ENCODE measurements around the gene POU2AF1.
A peak's percentile ranks its signal among the peaks of the same experiment; 100 is the strongest.
"Not testable (repeated sequence)": the region's sequence is repeated elsewhere in the genome, so short reads cannot be mapped to it uniquely, and the experiment has no call there.

Gene POU2AF1

DNA sequence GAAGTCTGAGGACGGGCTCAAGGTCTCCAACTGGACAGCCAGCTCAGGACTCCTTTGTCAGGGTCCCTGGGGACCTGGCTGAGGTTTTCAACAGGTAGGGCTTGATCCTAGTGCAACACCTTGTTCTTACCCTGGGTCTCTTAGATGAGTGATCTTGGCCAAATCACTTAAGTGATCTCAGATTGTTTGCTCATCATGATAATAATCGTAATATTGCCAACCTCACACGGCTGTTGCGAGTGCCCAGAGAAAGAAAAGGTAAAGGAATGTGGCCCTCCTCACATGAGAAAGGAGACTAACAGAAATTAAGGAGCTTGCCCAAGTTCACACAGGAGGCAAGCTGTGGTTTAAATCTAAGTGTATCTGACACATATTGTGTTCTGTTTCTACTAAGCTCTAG, 52.3 kb downstream of the POU2AF1 start:
- DNase-seq (ENCODE audit: insufficient read length, low spot score) (no peak), FAIRE-seq (peak; percentile 9)

DNA sequence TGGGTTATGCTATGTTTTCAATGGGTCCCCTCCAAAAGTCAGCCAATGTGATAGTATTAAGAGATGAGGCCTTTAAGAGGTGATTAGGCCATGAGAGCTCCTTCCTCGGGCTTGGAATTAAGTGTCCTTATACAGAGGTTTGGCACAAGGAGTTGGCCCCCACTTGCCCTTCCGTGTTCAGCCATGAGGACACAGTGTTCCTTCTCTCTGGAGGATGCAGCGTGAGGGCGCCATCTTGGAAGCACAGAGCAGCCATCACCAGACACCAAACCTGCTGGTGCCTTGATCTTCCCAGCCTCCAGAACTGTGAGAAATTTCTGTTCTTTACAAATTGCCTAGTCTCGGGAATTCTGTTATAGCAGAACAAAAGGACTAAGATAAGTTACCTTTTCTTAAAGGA, 53.8 kb downstream of the POU2AF1 start:
- no peak for FAIRE-seq
- no peak for DNase-seq (ENCODE audit: insufficient read length, low spot score)

DNA sequence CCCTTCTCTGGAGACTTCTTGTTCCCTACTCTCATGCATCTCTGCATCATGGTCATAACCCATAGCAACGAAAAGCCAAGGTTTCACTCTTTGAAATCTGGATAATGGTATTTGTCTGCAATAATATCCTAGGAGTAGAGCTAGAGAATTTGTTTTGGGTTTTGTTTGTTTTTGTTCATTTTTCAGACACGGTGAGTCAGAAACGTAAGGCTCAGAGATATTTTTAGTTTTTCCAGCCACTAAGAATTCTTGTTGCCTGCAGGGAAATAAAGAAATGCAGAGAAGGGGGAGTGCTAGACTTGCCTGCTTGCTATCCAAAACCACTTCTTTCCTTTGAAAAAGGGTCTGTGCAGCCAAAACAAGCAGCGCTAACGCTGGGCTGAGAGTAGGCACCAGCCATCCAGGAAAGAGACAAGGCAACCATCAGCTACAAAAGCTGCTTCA, 54.8 kb downstream of the POU2AF1 start:
- DNase-seq (ENCODE audit: insufficient read length, low spot score) (no peak), FAIRE-seq (no peak)

DNA sequence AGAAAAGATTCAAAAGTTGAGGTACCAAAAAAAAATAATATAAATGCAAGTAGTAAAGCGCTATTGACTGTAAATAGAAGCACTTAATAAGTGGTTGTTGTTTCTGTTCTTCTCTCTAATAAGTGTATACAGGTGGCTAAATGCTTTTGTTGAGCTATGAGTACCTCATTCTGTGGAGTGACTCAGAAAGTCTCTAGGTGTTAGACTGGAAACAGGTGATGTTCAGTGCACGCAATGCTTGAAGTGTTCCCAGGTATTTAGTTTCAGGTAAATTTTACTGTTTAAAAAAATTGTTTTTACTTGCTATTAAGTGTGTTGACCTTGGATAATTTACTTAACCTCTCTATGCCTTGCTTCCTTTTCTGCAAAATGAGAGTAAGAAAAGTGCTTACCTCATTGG, 56.5 kb downstream of the POU2AF1 start:
- DNase-seq (ENCODE audit: insufficient read length, low spot score) = no peak
- no peak for FAIRE-seq

DNA sequence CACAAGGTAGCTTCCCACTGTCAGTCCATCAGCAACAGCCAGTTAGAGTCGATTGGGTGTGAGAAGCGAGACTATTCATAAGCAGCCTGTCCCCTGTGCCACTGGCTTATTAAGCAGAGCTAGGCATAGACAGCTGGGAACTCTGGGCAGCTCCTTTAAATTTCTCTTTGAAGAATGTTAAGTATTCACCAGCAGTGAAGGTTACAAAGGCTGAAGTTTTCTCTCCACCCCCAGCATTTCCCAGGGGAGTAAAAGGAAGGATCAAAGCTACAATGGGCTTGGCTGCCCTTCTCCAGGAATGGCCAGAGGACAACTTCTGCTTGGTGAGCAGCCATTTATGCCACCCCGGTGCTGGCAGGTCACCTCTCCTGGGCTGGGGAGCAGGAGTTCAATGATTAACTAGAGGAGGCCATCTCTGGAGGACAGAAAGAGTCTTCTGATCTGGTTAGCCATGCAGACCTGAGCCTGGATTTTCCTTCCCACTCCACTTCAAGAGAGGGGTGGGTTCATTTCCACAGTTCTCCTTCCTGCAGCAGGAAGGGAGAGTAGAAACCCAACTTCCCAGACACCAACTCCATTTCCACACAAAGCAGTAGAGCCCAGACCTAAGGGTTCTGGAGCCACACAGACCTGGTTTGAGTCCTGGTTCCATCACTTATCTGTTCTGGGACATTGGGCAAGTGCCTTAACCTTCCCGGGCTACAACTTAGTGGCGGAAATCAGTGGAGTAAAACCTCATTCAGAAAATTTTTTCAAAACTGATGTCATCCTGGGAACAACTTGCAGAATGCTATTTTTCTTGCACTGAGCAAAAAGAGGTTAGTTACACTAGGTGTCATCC, 58.1 kb downstream of the POU2AF1 start:
- FAIRE-seq (no peak), DNase-seq (ENCODE audit: insufficient read length, low spot score) (no peak)

DNA sequence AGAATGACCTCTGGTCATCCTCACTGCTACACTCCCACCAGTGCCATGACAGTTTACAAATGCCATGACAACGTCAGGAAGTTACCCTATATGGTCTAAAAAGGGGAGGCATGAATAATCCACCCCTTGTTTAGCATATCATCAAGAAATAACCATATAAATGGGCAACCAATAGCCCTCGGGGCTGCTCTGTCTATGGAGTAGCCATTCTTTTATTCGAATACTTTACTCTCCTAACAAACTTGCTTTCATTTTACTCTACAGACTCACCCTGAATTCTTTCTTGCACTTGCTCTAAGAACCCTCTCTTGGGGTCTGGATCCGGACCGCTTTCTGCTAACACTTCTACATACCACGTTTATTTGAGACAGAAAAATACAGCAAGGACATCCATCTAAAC, 58.9 kb downstream of the POU2AF1 start:
- not testable (repeated sequence) for FAIRE-seq

DNA sequence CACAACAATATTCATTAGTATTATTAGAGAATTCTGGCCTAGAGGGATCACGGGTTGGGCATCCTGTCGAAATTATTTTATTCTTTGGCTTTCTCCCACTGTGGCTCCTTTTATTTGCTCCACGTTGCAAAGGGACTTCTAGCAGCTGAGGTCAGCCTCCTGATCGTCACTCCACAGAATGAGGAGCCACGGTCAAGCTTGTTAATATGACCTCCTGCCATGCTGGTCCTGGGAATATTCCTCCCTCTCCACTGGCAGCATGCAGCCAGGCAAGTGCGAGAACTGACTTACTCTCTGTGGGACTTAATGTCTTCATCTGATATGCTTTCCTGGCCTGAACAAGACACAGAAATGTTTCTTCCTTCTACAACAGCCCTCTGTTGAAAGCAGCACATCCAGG, 59.8 kb downstream of the POU2AF1 start:
- no peak for FAIRE-seq
- no peak for DNase-seq (ENCODE audit: insufficient read length, low spot score)

More for the DNA sequence above, 58.9 kb downstream of the POU2AF1 start:
- not testable (repeated sequence) for DNase-seq (ENCODE audit: insufficient read length, low spot score)

DNA sequence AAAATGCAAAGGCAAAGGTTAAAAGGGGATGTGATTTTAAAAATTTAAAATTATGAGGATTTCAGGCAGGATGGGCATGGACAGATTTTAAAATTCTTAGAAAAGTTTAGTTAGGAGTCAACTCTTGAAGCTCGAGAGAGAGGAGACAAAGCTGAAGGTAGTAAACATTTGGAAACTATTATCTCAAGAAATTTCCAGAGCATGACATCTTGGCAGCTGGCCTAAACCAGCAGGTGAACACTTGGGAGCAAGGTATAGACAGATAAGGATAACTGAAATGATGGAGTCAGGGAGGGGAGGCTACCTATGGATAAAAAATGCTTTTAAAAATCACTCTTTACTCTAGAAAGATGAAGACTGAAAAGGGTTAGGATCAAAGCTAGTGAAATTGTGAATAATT, 67.0 kb downstream of the POU2AF1 start:
- DNase-seq (ENCODE audit: insufficient read length, low spot score) (no peak), FAIRE-seq (no peak)

DNA sequence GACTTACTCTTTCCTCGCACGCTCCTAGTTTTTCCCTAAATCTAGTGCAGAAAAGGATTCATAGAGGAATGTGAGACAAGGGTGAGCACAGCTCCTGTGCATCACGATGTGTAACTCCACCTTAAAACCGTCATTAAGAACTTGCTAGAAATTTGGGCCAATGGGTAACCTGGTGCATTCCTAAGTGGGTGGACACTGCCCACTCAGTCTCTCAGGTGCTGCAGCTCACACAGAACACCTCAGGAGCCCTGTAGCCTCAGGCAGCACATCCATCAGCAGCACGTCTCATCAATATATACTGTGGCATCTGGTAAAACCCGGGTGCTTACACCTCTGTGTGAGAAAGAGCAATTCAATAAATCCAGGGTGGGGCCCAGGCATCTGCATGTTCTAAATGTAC, 68.4 kb downstream of the POU2AF1 start:
- no peak for FAIRE-seq

DNA sequence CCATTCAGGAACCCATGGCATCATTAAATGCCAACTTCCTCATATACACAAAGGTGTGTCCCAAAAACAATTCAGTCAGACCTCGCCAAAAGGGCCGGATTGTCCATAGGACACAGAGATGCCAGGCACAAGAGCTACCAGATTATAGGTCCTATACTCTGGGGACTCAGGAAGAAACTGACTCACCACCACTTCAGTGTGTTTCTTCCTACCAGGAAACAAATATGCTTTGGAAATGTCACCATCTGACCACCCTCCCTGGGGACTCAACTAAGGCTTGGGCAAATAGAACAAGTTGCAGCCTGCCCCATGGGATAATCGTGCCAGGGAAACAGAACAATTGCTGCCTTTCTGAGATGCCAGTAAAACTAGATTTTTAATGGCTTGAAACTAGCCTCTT, 69.0 kb downstream of the POU2AF1 start:
- DNase-seq (ENCODE audit: insufficient read length, low spot score) (no peak), FAIRE-seq (no peak)

More for the DNA sequence above, 68.4 kb downstream of the POU2AF1 start:
- no peak for DNase-seq (ENCODE audit: insufficient read length, low spot score)

DNA sequence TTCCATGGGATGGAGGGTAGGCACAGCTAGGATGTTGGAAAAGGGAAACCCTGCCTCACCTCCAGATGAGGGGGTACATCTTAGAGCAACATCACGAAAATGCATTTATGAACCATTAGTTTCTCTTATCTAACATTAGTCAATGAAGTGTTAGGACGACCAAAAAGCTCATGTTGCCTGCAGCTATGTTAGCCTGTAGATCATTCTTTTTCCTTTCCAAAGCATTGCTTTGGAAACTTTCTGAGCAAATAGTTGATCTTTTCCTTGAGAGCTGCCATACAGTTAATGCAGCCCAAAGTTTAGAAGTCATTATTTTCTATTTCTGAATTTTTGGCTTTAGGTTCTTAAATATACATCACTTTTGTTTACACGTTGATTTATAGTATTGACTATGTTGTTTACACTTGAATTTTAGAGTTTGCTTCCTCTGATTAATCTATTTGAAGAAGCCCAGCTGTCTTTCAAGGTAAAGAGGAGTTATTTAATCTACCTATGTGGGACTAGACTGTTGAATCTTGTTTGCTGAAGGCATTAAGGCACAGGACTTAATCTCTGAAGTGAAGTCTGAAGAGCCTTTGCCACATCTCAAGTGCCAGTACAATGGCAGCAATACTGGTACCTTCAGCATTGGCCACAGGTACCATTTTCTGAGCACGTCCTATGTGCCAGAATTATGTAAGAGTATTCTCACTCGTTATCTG, 69.7 kb downstream of the POU2AF1 start:
- DNase-seq (ENCODE audit: insufficient read length, low spot score) (no peak), FAIRE-seq (no peak)

DNA sequence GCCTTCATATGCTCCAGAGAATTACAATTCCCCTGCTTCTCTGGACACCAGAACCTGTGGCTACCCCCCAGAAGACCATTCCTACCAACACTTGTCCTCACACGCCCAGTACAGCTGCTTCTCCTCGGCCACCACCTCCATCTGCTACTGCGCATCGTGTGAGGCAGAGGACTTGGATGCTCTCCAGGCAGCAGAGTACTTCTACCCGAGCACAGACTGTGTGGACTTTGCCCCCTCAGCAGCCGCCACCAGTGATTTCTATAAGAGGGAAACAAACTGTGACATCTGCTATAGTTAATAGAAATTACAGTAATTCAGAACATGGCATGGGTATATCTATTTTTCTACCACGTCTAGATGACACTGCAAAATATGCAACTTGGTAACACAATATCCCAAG, 70.9 kb downstream of the POU2AF1 start:
- DNase-seq (ENCODE audit: insufficient read length, low spot score) = no peak
- FAIRE-seq = no peak

DNA sequence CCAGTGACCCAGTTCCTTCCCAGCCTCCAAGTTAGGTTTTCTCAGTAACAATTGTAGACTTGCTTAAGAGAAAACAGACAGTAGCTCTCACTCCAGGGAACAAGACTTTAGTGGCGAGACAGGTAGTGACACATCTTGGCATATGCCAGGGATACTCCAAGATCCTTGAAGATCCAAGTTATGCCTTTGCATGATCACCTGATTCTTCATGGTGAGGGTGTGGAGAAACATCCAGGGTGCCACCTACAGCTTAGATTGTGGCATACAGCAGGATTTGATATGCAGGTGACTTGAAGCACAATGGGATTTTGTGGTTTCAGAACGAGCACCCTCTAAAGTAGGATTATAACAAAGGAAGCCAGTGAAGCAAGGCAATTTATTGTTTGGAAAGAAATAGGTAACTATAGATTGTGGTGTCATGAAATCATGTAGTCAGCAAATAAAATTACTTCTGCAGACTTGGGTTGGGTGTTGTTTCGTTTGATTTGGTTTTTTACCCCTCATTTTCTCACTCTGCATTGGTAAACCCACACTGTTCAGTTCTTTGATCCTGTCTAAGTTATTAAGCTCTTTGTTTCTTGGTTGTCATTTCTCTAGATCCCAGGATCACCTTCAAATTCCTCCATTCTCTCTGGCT, 71.5 kb downstream of the POU2AF1 start:
- FAIRE-seq = no peak
- DNase-seq (ENCODE audit: insufficient read length, low spot score) = no peak

DNA sequence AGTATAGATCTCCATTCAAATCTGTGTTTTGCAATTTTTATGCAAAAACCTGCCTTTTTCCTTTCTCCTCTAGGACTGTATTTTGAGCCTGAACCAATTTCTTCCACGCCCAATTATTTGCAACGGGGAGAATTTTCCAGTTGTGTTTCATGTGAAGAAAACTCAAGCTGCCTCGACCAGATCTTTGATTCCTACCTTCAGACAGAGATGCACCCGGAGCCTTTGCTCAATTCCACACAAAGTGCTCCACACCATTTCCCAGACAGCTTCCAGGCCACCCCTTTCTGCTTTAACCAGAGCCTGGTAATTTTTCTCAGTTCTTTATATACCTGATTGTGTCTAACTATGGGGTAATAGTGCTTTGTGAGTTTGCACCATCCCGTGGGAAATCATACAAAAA, 72.8 kb downstream of the POU2AF1 start:
- FAIRE-seq (no peak), DNase-seq (ENCODE audit: insufficient read length, low spot score) (no peak)

DNA sequence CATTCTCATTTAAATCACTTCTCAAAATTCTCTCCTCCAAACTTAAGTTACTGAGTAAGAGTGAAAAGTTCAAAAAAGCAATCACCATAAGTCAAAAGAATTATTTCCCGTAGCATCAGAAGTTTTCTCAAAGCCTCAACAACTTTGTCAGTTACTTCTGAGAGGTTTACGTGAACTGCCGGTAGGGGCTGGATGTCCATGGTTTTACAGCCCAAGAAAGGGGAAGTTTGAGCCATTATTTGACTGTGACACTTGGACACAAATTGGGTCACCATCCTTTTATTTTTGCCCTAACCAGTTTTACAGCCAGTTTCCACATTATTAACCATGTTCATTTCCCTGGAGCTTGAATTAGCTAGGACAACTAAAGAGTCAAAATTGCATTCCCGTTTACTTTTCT, 73.2 kb downstream of the POU2AF1 start:
- no peak for DNase-seq (ENCODE audit: insufficient read length, low spot score)
- no peak for FAIRE-seq

DNA sequence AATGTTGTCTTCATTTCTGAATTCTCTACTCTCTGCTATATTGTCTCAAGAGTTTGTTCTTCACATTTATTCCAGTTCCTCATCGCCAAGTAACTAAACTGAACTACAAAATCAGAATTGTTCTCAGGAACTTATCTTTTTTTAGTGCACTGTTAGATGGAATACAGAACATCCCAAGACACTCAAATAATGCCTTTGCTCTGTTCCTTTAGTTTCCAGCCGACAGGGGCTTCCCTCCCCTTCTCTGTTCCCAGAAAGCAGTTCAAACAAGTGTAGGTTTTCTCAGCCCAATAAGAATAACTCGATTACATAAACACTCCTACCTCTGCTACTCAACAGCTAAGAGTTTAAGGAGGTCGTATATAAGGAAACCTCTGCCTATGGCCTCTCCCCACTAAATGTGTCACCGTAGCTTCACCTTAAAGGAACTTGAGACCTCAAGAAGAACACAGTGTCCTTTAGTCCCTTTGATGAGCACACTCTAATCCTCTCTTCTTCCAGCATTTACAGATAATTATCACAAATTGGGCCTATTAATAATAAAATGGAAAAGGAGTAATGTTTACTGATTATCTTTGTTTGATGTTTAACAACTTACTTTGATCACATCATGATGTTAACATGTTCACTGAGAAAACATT, 73.8 kb downstream of the POU2AF1 start:
- no peak for DNase-seq (ENCODE audit: insufficient read length, low spot score)
- FAIRE-seq = no peak

DNA sequence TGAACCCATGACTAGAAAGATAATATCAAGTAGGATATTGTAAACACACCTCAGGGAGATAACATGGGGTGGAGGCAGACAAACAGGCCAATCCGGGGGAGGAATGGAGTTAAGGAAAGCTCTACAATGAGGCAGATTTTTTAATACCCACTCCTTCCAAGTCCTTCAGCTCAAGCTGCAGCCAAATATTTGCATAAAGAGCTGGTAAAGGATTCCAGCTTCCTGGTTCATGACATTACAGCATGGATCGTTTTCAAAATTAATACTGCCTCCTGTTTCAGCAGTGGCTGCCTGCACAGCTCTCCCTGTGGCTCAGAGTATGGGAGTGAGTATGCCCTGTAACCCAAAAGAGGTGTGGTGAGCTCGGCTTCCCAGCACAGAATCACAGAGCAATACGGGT, 75.6 kb downstream of the POU2AF1 start:
- DNase-seq (ENCODE audit: insufficient read length, low spot score) (no peak), FAIRE-seq (no peak)

DNA sequence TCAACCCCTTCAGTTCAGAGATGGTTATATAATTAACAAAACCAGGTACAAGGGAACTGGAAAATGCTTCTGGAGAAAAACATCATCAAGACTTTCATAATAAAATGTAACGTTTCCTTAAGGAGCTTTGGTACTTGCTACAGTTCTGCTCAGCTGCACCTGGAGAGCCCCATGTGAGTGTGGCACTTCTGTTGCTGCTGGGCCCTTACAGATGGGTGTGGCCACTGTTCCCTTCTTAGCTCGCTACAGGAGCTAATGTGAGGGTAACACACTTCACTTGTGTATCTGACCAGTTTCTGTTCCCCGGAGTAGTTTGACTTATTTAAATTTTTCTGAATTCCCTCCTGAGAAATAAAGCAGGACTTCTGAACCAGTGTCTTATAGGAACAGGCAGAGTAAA, 76.8 kb downstream of the POU2AF1 start:
- FAIRE-seq (no peak), DNase-seq (ENCODE audit: insufficient read length, low spot score) (no peak)

Data from HTR-8/SVneo (cell line).